Stimulated activated memory B cell treated with anti-CD40 and anti-IgM and Interleukin-4, amounts not matched to agents 10 μg/mL and 1 μg/mL and 100 μg/mL, for 72 hours (primary cell): ENCODE results near the gene OXT.
"Not testable (repeated sequence)": the region's sequence is repeated elsewhere in the genome, so short reads cannot be mapped to it uniquely, and the experiment has no call there.

Experiments used
- ATAC-seq: fragments of 150-1000 bp; cut with Tn5 transposase; 2 replicates; pipeline ENCODE4 v1.10.0; 2021
- H3K27ac Mint-ChIP-seq: one replicate; pipeline ENCODE4 v1.8.0; 2022; ENCODE audit warnings: mild to moderate bottlenecking, mixed read lengths
- H3K27me3 Mint-ChIP-seq: one replicate; pipeline ENCODE4 v1.8.0; 2022; ENCODE audit warnings: mixed read lengths
- H3K36me3 Mint-ChIP-seq: one replicate; pipeline ENCODE4 v1.8.0; 2022; ENCODE audit warnings: mixed read lengths
- H3K4me1 Mint-ChIP-seq: one replicate; pipeline ENCODE4 v1.8.0; 2022; ENCODE audit warnings: mixed read lengths
- H3K4me3 Mint-ChIP-seq: one replicate; pipeline ENCODE4 v1.8.0; 2022; ENCODE audit warnings: mild to moderate bottlenecking, moderate library complexity, mixed read lengths
- H3K9me3 Mint-ChIP-seq: one replicate; pipeline ENCODE4 v1.8.0; 2022; ENCODE audit warnings: mixed read lengths

The OXT gene

GRCh38 chr20:3045042-3045815 lies 26.2 kb upstream of the OXT start:
- no peaks in the 10 kb centered on the region for H3K27me3 Mint-ChIP-seq
- H3K4me3 Mint-ChIP-seq: peak overlapping the region; percentile 92
- H3K9me3 Mint-ChIP-seq: no peaks in the 10 kb centered on the region
- peaks cover 24% of the 10 kb centered on the region for H3K4me1 Mint-ChIP-seq
- peaks cover 34% of the 10 kb centered on the region for H3K36me3 Mint-ChIP-seq
- ATAC-seq: peak; percentile 82
- peak overlapping the region; percentile 85 for H3K27ac Mint-ChIP-seq

DNA sequence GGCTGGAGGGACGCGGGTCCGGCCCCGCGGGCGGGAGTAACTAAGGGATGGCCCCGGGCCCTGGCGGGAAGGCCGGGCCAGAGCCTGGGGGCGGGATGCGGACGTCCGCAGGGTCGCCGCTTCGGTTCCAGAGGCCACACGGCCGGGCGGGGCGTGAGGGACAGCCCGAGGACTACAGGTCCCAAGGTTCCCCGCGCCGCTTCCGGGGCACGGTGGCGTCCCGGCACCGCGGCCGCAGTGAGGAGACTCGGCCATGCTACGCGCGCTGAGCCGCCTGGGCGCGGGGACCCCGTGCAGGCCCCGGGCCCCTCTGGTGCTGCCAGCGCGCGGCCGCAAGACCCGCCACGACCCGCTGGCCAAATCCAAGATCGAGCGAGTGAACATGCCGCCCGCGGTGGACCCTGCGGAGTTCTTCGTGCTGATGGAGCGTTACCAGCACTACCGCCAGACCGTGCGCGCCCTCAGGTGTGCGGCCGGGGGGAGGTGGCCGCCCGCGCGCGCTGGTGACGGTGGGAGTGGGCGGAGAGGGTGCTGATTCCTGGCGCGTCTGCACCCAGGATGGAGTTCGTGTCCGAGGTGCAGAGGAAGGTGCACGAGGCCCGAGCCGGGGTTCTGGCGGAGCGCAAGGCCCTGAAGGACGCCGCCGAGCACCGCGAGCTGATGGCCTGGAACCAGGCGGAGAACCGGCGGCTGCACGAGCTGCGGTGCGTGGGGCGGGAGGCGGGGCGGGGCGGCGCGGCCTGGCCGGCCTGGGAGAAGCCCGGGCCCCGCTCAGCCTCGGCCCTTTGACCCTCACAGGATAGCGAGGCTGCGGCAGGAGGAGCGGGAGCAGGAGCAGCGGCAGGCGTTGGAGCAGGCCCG lies 25.4 kb upstream of the OXT start, which contains the start of gene MRPS26:
Gene MRPS26 (plus strand): TSS at position 237 of the 861 bp plus-strand sequence. CDS start 17 bp downstream, at position 254.
- Mint-ChIP-seq H3K4me3 (peak within 1 kb of the TSS; percentile 92), H3K9me3 (no peaks in the 10 kb centered on the region), H3K27ac (peak within 1 kb of the TSS; percentile 85), H3K27me3 (no peaks in the 10 kb centered on the region), H3K36me3 (peaks cover 31% of the 10 kb centered on the region), H3K4me1 (peaks cover 24% of the 10 kb centered on the region)
- ATAC-seq: peak; percentile 97

DNA sequence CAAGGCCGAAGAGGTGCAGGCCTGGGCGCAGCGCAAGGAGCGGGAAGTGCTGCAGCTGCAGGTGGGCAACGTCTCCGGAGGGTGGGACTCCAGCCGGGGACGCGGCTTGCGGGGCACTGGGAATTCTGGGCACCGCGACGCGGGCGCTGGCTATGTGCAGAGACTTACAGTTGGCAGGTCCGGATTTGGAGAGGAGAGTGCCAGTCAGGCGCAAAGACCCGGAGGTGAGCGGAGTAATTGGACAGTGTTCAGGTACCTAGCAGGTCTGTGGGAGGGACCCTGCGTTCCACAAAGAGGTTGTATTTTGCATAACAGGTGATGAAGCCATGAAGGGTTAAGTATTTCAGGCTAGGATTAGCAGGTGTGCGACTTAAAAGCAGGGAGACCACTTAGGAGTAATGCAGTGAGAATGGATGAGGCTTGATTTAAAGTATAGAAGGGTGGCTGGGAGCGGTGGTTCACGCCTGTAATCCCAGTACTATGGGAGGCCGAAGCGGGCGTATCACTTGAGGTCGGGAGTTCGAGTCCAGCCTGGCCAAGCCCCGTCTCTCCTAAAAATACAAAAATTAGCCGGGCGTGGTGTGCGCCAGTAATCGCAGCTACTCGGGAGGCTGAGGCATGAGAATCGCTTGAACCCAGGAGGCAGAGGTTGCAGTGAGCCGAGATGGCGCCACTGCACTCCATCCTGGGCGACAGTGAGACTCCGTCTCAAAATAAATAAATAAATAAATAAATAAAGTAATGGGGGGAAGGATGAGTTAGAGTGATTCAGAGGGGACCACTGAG lies 24.6 kb upstream of the OXT start:
- peak overlapping the region; percentile 85 for H3K27ac Mint-ChIP-seq
- H3K36me3 Mint-ChIP-seq: peaks cover 29% of the 10 kb centered on the region
- peaks cover 24% of the 10 kb centered on the region for H3K4me1 Mint-ChIP-seq
- no peaks in the 10 kb centered on the region for H3K27me3 Mint-ChIP-seq
- peak overlapping the region; percentile 92 for H3K4me3 Mint-ChIP-seq
- no peaks in the 10 kb centered on the region for H3K9me3 Mint-ChIP-seq
- no peak for ATAC-seq

- ATAC-seq: no peak
- H3K4me1 Mint-ChIP-seq: peaks cover 24% of the 10 kb centered on the region
- H3K36me3 Mint-ChIP-seq: peaks cover 26% of the 10 kb centered on the region
- no peak overlapping the region for H3K4me3 Mint-ChIP-seq
- no peaks in the 10 kb centered on the region for H3K9me3 Mint-ChIP-seq
- no peaks in the 10 kb centered on the region for H3K27me3 Mint-ChIP-seq
- peak overlapping the region; percentile 85 for H3K27ac Mint-ChIP-seq
Observed at GRCh38 chr20:3047486-3048419, 23.7 kb upstream of the OXT start.

DNA sequence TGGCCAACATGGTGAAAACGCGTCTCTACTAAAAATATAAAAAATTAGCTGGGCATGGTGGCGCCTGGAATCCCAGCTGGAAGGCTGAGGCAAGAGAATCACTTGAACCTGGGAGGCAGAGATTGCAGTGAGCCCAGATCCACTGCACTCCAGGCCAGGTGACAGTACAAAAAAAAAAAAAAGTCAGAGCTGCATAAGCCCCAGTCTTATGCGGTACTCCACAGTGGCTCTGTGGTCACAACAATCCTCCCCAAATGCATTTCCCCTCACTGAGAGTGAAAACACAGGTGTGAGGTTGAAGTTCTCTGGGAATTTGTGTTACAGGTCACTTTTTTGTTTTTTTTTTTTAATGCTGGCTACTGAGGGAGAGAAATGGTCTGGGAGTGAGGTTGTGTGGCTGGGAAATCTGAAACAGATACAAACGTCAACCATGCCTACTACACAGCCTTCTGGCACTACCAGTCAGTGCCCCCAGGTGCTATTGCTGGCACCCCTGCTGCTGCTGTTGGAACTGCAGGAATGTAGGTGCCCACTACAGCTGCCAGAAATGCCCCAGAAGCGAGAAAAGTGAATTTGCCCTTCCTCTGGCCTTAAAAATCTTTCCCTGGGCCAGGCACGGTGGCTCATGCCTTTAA lies 19.9 kb upstream of the OXT start:
- no peak for ATAC-seq
- Mint-ChIP-seq H3K4me3 (no peak overlapping the region), H3K36me3 (peaks cover 25% of the 10 kb centered on the region), H3K9me3 (no peaks in the 10 kb centered on the region), H3K27me3 (no peaks in the 10 kb centered on the region), H3K4me1 (peaks cover 12% of the 10 kb centered on the region), H3K27ac (no peak overlapping the region)

DNA sequence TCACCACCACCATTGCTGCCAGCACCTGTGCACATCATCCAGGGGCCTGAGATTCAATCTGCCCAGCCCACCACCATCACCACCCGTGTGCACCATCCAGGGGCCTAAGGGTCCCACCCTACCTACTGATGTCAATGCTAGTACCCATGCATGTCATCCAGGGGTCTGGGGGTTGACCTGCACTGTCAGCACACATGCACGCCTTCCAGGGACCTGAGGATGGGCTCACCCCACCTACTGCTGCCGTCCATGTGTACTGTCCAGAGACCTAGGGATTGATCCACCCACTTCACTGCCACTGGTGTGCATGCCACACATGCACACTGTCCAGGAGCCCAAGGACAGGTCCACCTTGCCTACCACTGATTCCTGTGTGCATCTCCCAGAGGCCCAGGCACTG lies 11.9 kb upstream of the OXT start:
- no peak overlapping the region for H3K4me3 Mint-ChIP-seq
- peaks cover 9% of the 10 kb centered on the region for H3K27me3 Mint-ChIP-seq
- H3K4me1 Mint-ChIP-seq: peaks cover 9% of the 10 kb centered on the region
- H3K36me3 Mint-ChIP-seq: no peaks in the 10 kb centered on the region
- ATAC-seq: no peak
- H3K9me3 Mint-ChIP-seq: no peaks in the 10 kb centered on the region
- H3K27ac Mint-ChIP-seq: no peak overlapping the region

- H3K4me1 Mint-ChIP-seq: peaks cover 29% of the 10 kb centered on the region
- not testable (repeated sequence) for H3K27ac Mint-ChIP-seq, H3K36me3 Mint-ChIP-seq, H3K27me3 Mint-ChIP-seq, ATAC-seq, H3K9me3 Mint-ChIP-seq, H3K4me3 Mint-ChIP-seq
Observed at GRCh38 chr20:3064119-3064518, 7.3 kb upstream of the OXT start.

DNA sequence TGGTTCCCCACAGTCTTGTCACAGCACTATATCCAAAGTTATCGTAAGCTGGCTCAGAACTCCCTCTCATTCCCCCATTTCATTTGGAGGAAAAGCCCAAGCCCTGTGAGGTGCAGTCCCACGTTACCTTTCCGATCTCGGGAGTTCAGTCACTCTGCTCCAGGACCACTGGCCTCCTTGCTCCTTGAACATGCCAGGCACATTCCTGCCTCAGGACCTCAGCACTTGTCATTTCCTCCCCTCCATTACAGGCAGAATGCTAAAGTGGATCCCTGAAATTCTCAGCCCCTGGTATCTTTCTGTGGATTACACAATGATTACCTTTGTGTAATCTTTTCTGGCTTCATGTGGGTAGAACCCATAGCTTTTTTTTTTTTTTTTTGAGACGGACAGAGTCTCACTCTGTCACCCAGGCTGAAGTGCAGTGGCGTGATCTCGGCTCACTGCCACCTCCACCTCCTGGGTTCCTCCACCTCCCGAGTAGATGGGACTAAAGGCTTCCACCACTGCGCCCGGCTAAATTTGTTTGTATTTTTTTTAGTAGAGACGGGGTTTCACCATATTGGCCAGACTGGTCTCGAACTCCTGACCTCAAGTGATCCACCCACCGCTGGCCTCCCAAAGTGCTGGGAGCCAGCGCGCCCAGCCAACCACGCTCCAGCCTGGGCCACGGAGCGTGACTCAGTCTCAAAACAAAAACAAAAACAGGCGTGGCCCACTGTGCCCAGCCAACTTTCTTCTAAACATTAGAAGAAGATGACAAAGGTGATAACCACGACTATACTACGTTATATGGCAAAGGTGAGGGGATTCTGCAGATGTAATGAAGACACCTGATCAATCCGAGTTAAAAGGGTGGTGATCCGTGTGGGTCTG lies 4.0 kb upstream of the OXT start:
- Mint-ChIP-seq H3K27me3 (no peaks in the 10 kb centered on the region), H3K4me1 (peaks cover 39% of the 10 kb centered on the region), H3K4me3 (no peak overlapping the region), H3K27ac (peak overlapping the region; percentile 54), H3K9me3 (no peaks in the 10 kb centered on the region), H3K36me3 (no peaks in the 10 kb centered on the region)
- ATAC-seq: no peak

DNA sequence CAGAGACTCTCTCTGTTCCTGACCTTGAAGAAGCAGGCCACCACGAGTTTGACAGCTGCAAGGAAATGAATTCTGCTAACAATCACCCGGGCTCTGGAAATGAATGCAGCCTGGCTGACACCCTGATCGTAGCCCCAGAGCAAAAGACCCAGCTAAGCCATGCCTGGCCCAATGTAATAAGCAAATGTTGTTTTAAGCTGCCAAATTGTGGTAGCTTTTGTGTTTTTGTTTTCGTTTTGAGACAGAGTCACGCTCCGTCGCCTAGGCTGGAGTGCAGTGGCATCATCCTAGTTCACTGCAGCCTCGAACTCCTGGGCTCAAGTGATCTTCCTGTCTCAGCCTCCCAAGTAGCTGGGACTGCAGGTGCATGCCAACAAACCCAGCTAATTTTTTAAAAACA lies 3.3 kb upstream of the OXT start:
- Mint-ChIP-seq H3K4me1 (peaks cover 41% of the 10 kb centered on the region), H3K27me3 (no peaks in the 10 kb centered on the region), H3K4me3 (no peak overlapping the region), H3K9me3 (no peaks in the 10 kb centered on the region), H3K36me3 (no peaks in the 10 kb centered on the region), H3K27ac (peak overlapping the region; percentile 54)
- ATAC-seq: peak; percentile 39

DNA sequence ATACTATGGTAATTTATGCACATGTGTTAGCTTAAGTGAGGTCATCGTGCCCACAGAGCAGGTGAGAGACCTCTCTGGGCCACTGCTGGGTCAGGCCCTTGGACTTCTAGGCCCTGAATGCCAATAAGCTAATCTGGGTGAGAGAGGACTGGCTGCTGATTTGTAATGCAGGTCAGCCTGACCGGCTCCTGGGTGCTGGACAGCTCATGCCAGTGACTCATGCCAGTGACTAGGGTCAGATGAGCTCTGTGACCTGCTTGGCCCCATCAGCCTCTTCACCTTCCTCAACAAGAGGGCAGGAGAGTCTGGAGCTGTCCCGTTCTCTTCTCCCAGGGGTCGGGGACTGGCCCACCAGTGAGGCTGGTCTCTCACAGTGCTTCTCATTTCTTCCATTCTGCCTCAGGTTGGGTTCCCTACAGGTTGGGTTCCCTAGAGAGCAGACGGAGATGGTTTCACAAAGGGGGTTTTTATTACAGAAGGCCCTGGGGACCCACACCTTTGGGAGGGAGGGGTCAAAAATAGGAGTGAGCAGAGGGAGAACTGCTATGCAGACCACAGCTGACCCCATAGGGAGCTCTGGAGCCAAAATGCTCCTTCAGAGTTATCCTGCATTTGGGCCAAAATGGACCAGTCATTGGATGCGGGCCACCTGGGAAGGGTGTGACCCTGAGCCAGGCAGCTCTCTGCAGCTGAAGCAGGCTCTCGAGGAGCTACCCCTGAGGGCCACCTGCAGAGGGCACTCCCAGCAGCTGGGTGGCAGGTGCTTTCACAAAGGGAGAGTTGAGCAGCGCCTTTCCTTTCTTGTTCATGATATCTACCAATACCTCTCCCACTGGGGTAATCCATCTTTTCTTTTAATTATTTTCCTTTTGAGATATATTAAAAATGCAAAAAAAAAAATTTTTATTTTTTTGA lies 2.2 kb upstream of the OXT start:
- no peak for ATAC-seq
- H3K9me3 Mint-ChIP-seq: no peaks in the 10 kb centered on the region
- peak overlapping the region; percentile 39 for H3K27ac Mint-ChIP-seq
- H3K36me3 Mint-ChIP-seq: no peaks in the 10 kb centered on the region
- H3K4me3 Mint-ChIP-seq: no peak overlapping the region
- peaks cover 41% of the 10 kb centered on the region for H3K4me1 Mint-ChIP-seq
- H3K27me3 Mint-ChIP-seq: no peaks in the 10 kb centered on the region

GRCh38 chr20:3070725-3071124 lies 695 bp upstream of the OXT start:
- H3K27me3 Mint-ChIP-seq: no peaks in the 10 kb centered on the region
- H3K27ac Mint-ChIP-seq: no peak overlapping the region
- no peak for ATAC-seq
- H3K9me3 Mint-ChIP-seq: no peaks in the 10 kb centered on the region
- H3K4me1 Mint-ChIP-seq: peaks cover 46% of the 10 kb centered on the region
- no peaks in the 10 kb centered on the region for H3K36me3 Mint-ChIP-seq
- peak overlapping the region; percentile 79 for H3K4me3 Mint-ChIP-seq

DNA sequence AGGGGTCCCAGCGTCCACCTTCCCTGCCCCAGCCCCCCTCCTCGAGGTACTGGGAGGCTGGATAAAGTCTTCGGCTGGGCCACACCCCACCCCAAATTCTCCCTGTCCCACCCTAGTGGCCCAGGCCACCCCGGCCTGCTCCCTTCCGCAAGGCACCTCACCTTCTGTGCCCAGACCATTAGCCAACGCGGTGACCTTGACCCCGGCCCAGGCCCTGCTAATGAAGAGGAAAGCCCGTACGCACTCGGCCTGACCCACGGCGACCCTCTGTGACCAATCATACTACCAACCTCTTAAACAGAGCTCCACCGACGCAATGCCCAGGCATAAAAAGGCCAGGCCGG lies 182 bp upstream of the OXT start:
- Mint-ChIP-seq H3K4me1 (peaks cover 46% of the 10 kb centered on the region), H3K27me3 (no peaks in the 10 kb centered on the region), H3K4me3 (peak overlapping the region; percentile 79), H3K27ac (no peak overlapping the region), H3K36me3 (no peaks in the 10 kb centered on the region), H3K9me3 (no peaks in the 10 kb centered on the region)
- ATAC-seq: no peak
